Trophoblast cell (in vitro differentiated cells and primary cell): ENCODE data around the gene MEX3A.

Experiments used
- DNase-seq, 2 donors: peaks; one replicate each; pipeline ENCODE4 v3.0.0-alpha.2; 2016
- H2AFZ ChIP-seq: 2 replicates; pipeline ENCODE4 v1.6.1; 2013; ENCODE audit warnings: low read length, moderate library complexity, mild to moderate bottlenecking; ENCODE audit not compliant: insufficient read depth, poor library complexity
- H2AK5ac ChIP-seq: 2 replicates; pipeline ENCODE4 v1.6.1; 2013; ENCODE audit warnings: mild to moderate bottlenecking, low read length
- H2BK120ac ChIP-seq: 2 replicates; pipeline ENCODE4 v1.6.1; 2013; ENCODE audit warnings: low read length, mild to moderate bottlenecking, moderate library complexity; ENCODE audit not compliant: insufficient read depth, poor library complexity
- H2BK12ac ChIP-seq: 2 replicates; pipeline ENCODE4 v1.6.1; 2013; ENCODE audit warnings: mild to moderate bottlenecking, low read length, moderate library complexity
- H2BK5ac ChIP-seq: 2 replicates; pipeline ENCODE4 v1.6.1; 2013; ENCODE audit warnings: low read length, low read depth, moderate library complexity, mild to moderate bottlenecking; ENCODE audit not compliant: poor library complexity
- H3K14ac ChIP-seq: 2 replicates; pipeline ENCODE4 v1.6.1; 2013; ENCODE audit warnings: mild to moderate bottlenecking, low read length
- H3K18ac ChIP-seq: 2 replicates; pipeline ENCODE4 v1.6.1; 2013; ENCODE audit warnings: mild to moderate bottlenecking, low read length
- H3K23ac ChIP-seq: 2 replicates; pipeline ENCODE4 v1.6.1; 2013; ENCODE audit warnings: low read length
- H3K27ac ChIP-seq: 2 replicates; pipeline ENCODE4 v1.5.1; 2013; ENCODE audit warnings: low read depth, mild to moderate bottlenecking, inconsistent platforms, low read length, moderate library complexity
- H3K27me3 ChIP-seq: 2 replicates; pipeline ENCODE4 v1.6.1; 2013; ENCODE audit warnings: inconsistent platforms, mild to moderate bottlenecking, low read length, moderate library complexity; ENCODE audit not compliant: insufficient read depth
- H3K36me3 ChIP-seq, 2 experiments: 1 replicate in 1 of 2; 2 replicates in 1 of 2; pipeline ENCODE4 v1.6.1; 2013; ENCODE audit warnings: low read length in 2 of 2, mild to moderate bottlenecking in 2 of 2, moderate library complexity in 1 of 2; ENCODE audit not compliant: insufficient read depth in 2 of 2, control insufficient read depth in 1 of 2
- H3K4ac ChIP-seq: 2 replicates; pipeline ENCODE4 v1.6.1; 2013; ENCODE audit warnings: low read depth, mild to moderate bottlenecking, low read length, moderate library complexity
- H3K4me1 ChIP-seq, 2 experiments: 1 replicate in 1 of 2; 2 replicates in 1 of 2; pipeline ENCODE4 v1.6.1; 2013; ENCODE audit warnings: low read length in 2 of 2, mild to moderate bottlenecking in 2 of 2, moderate library complexity in 1 of 2; ENCODE audit not compliant: insufficient read depth in 2 of 2, control insufficient read depth in 1 of 2
- H3K4me2 ChIP-seq: 2 replicates; pipeline ENCODE4 v1.6.1; 2013; ENCODE audit warnings: inconsistent platforms, mild to moderate bottlenecking, low read length, moderate library complexity
- H3K4me3 ChIP-seq: 2 replicates; pipeline ENCODE4 v1.5.1; 2013; ENCODE audit warnings: mild to moderate bottlenecking, low read depth, low read length, inconsistent platforms
- H3K79me1 ChIP-seq: one replicate; pipeline ENCODE4 v1.6.1; 2013; ENCODE audit warnings: low read length
- H3K79me2 ChIP-seq: 2 replicates; pipeline ENCODE4 v1.6.1; 2013; ENCODE audit warnings: low read length, mild to moderate bottlenecking; ENCODE audit not compliant: control insufficient read depth, insufficient read depth, poor library complexity
- H3K9ac ChIP-seq: 2 replicates; pipeline ENCODE4 v1.6.1; 2013; ENCODE audit warnings: mild to moderate bottlenecking, low read length
- H3K9me3 ChIP-seq: 2 replicates; pipeline ENCODE4 v1.6.1; 2013; ENCODE audit warnings: low read depth, mild to moderate bottlenecking, control low read depth, inconsistent platforms, low read length; ENCODE audit not compliant: insufficient read depth
- H4K12ac ChIP-seq: 2 replicates; pipeline ENCODE4 v1.6.1; 2013; ENCODE audit warnings: low read depth, mild to moderate bottlenecking, low read length, moderate library complexity
- H4K8ac ChIP-seq: 2 replicates; pipeline ENCODE4 v1.6.1; 2013; ENCODE audit warnings: low read depth, mild to moderate bottlenecking, low read length, moderate library complexity
- H4K91ac ChIP-seq: one replicate; pipeline ENCODE4 v1.6.1; 2013; ENCODE audit warnings: low read depth, mild to moderate bottlenecking, low read length, moderate library complexity
- WGBS: extraction: QIAGEN DNeasy Blood & Tissue Kit; methylation state at CpG from one replicate; pipeline ENCODE4 v1.1.7; 2013; ENCODE audit warnings: missing lambda C conversion rate; ENCODE audit not compliant: insufficient read length, insufficient coverage; ENCODE audit errors: extremely low coverage; 5-methylcytosine and 5-hydroxymethylcytosine counted together

The MEX3A gene

GRCh38 chr1:156108664-156109241, 26.5 kb upstream of the MEX3A start:
- peaks cover 0 to under 1% of the 10 kb centered on the region in 2 experiments for H3K36me3 ChIP-seq
- no peak overlapping the region for H2AK5ac ChIP-seq
- H3K14ac ChIP-seq: no peak overlapping the region
- peaks cover 34 to 44% of the 10 kb centered on the region in 2 experiments for H3K4me1 ChIP-seq
- no peak overlapping the region for H3K9ac ChIP-seq
- no peak overlapping the region for H3K4me2 ChIP-seq
- H3K4ac ChIP-seq: no peak overlapping the region
- no peak overlapping the region for H3K27ac ChIP-seq
- peak in 1 of 2 donors; percentile 49 for DNase-seq
- no peak overlapping the region for H3K23ac ChIP-seq
- H4K91ac ChIP-seq: no peak overlapping the region
- H4K8ac ChIP-seq: no peak overlapping the region
- no peak overlapping the region for H3K4me3 ChIP-seq
- H2AFZ ChIP-seq: no peak overlapping the region
- H3K9me3 ChIP-seq: no peaks in the 10 kb centered on the region
- peaks cover 31% of the 10 kb centered on the region for H3K79me1 ChIP-seq
- WGBS: no CpG with 5 or more reads among the region's 6 CpGs
- H3K79me2 ChIP-seq: peaks cover 8% of the 10 kb centered on the region
- no peak overlapping the region for H2BK5ac ChIP-seq
- no peak overlapping the region for H3K18ac ChIP-seq
- H3K27me3 ChIP-seq: no peaks in the 10 kb centered on the region
- H2BK12ac ChIP-seq: no peak overlapping the region
- H4K12ac ChIP-seq: no peak overlapping the region
- H2BK120ac ChIP-seq: no peak overlapping the region

DNA sequence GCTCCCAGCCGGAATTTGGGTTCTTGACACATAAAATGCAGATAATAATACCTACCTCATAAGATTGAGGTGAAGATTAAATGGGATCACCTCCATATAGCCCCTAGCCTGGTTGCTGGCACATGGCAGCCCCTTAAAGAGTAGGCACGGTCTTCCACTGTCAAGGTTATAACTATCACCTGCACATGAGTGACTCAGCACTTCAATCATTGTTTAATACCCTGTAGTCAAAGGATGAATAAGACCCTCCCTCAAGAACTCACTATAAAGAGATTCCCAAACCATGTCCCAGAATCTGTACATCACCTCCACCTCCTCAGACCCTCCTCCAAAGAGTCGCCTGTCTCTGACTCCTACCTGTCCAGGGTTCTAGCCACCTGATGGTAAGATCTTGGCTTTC, 25.8 kb upstream of the MEX3A start:
- no peak overlapping the region for H3K23ac ChIP-seq
- no CpG with 5 or more reads among the region's 3 CpGs for WGBS

GRCh38 chr1:156106624-156107488, 24.6 kb upstream of the MEX3A start:
- Histone ChIP-seq H3K4me1 (peaks cover 42 to 49% of the 10 kb centered on the region in 2 experiments), H3K9ac (no peak overlapping the region), H3K27ac (peak overlapping the region; percentile 80), H3K4ac (peak overlapping the region; percentile 27), H3K4me3 (no peak overlapping the region), H2AFZ (no peak overlapping the region), H2AK5ac (peak overlapping the region; percentile 21), H2BK12ac (peak overlapping the region; percentile 77), H3K36me3 (peaks cover 2 to 3% of the 10 kb centered on the region in 2 experiments), H3K18ac (peak overlapping the region; percentile 54), H3K79me2 (peaks cover 12% of the 10 kb centered on the region), H2BK120ac (peak overlapping the region; percentile 69), H3K23ac (no peak overlapping the region), H3K4me2 (peak overlapping the region; percentile 53), H4K12ac (no peak overlapping the region), H3K79me1 (peaks cover 39% of the 10 kb centered on the region), H3K9me3 (no peaks in the 10 kb centered on the region), H4K8ac (peak overlapping the region; percentile 17), H3K27me3 (no peaks in the 10 kb centered on the region), H2BK5ac (peak overlapping the region; percentile 77), H4K91ac (peak overlapping the region; percentile 71), H3K14ac (peak overlapping the region; percentile 57)
- no CpG with 5 or more reads among the region's 14 CpGs for WGBS
- DNase-seq: peak in 1 of 2 donors; percentile 61

More for the DNA sequence above, 25.8 kb upstream of the MEX3A start:
- H2AK5ac ChIP-seq: no peak overlapping the region
- H4K91ac ChIP-seq: peak overlapping the region; percentile 48
- peaks cover 37% of the 10 kb centered on the region for H3K79me1 ChIP-seq
- H3K14ac ChIP-seq: no peak overlapping the region
- H3K9ac ChIP-seq: no peak overlapping the region
- H2BK120ac ChIP-seq: no peak overlapping the region
- H3K4me2 ChIP-seq: no peak overlapping the region
- H3K27ac ChIP-seq: no peak overlapping the region
- H3K4me3 ChIP-seq: no peak overlapping the region
- no peak overlapping the region for H3K18ac ChIP-seq
- H2BK12ac ChIP-seq: no peak overlapping the region
- H3K79me2 ChIP-seq: peaks cover 10% of the 10 kb centered on the region
- H2AFZ ChIP-seq: no peak overlapping the region
- no peak overlapping the region for H2BK5ac ChIP-seq
- H4K8ac ChIP-seq: no peak overlapping the region
- DNase-seq: no peak
- H3K9me3 ChIP-seq: no peaks in the 10 kb centered on the region
- H3K27me3 ChIP-seq: no peaks in the 10 kb centered on the region
- peaks cover 35 to 46% of the 10 kb centered on the region in 2 experiments for H3K4me1 ChIP-seq
- peaks cover 0 to 2% of the 10 kb centered on the region in 2 experiments for H3K36me3 ChIP-seq
- no peak overlapping the region for H4K12ac ChIP-seq
- H3K4ac ChIP-seq: no peak overlapping the region

GRCh38 chr1:156104861-156105832, 22.9 kb upstream of the MEX3A start:
- Histone ChIP-seq H3K27ac (peak overlapping the region; percentile 100), H2AFZ (peak overlapping the region; percentile 44), H2BK5ac (peak overlapping the region; percentile 97), H3K4me3 (no peak overlapping the region), H3K79me2 (peaks cover 12% of the 10 kb centered on the region), H3K4me2 (peak overlapping the region; percentile 88), H4K91ac (peak overlapping the region; percentile 95), H4K8ac (peak overlapping the region; percentile 5), H3K18ac (peak overlapping the region; percentile 52), H3K27me3 (no peaks in the 10 kb centered on the region), H3K9ac (no peak overlapping the region), H3K9me3 (no peaks in the 10 kb centered on the region), H3K36me3 (peaks cover 3% of the 10 kb centered on the region in 2 experiments), H4K12ac (peak overlapping the region; percentile 85), H3K4ac (peak overlapping the region; percentile 71), H3K79me1 (peaks cover 41% of the 10 kb centered on the region), H2BK12ac (peak overlapping the region; percentile 90), H2AK5ac (peak overlapping the region; percentile 25), H3K23ac (no peak overlapping the region), H2BK120ac (peak overlapping the region; percentile 97), H3K4me1 (peaks cover 47 to 58% of the 10 kb centered on the region in 2 experiments), H3K14ac (peak overlapping the region; percentile 32)
- no CpG with 5 or more reads among the region's 11 CpGs for WGBS
- DNase-seq: peak in 1 of 2 donors; percentile 33
